ENCODE measurements around the gene ZBTB4.

Gene ZBTB4

DNA sequence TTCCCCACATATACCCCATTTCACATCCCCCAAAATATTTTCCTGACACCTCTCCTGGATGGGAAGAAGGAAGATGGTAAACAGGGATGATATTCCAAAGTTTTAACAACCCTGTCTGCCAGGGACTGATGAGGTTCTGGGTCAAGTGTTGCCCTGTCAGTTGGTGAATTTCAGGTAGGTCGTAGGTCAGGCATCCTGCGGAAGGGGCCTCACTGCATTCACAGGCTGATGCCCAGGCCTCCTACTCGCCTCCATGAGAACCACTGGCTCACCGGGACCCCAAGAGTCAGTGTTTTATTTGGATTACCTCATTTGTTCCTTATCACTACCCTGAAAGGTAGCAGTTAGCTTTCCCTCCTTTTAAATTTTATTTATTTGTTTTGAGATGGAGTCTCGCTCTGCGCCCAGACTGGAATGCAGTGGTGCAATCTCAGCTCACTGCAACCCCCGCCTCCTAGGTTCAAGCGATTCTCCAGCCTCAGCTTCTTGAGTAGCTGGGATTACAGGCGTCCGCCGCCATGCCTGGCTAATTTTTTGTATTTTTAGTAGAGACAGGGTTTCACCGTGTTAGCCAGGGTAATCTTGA lies 10.5 kb downstream of the ZBTB4 start:
- no peak overlapping the region for H2AFZ ChIP-seq (ENCODE audit: low read length)
- H3K9me2 ChIP-seq (ENCODE audit: low read depth, low read length): no peaks in the 10 kb centered on the region
- no peak overlapping the region for H3K4me2 ChIP-seq (ENCODE audit: low read length)
- H3K4me1 ChIP-seq (ENCODE audit: insufficient read depth, low read length, severe bottlenecking): peaks cover 20% of the 10 kb centered on the region
- H4K20me1 ChIP-seq (ENCODE audit: insufficient read depth, low read length): no peaks in the 10 kb centered on the region
- TF ChIP-seq, protein P1, sequence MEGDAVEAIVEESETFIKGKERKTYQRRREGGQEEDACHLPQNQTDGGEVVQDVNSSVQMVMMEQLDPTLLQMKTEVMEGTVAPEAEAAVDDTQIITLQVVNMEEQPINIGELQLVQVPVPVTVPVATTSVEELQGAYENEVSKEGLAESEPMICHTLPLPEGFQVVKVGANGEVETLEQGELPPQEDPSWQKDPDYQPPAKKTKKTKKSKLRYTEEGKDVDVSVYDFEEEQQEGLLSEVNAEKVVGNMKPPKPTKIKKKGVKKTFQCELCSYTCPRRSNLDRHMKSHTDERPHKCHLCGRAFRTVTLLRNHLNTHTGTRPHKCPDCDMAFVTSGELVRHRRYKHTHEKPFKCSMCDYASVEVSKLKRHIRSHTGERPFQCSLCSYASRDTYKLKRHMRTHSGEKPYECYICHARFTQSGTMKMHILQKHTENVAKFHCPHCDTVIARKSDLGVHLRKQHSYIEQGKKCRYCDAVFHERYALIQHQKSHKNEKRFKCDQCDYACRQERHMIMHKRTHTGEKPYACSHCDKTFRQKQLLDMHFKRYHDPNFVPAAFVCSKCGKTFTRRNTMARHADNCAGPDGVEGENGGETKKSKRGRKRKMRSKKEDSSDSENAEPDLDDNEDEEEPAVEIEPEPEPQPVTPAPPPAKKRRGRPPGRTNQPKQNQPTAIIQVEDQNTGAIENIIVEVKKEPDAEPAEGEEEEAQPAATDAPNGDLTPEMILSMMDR (IDR thresholded peaks at IDR 0.05; ENCODE audit: low read length): no peak
- TF ChIP-seq EZH2 (IDR thresholded peaks at IDR 0.05; ENCODE audit: borderline replicate concordance, low read length): no peak
- H3F3A ChIP-seq (ENCODE audit: insufficient read depth, low read length): no peaks in the 10 kb centered on the region
- H3K9ac ChIP-seq (ENCODE audit: low read length): no peak overlapping the region
- no peaks in the 10 kb centered on the region for H3K27me3 ChIP-seq (ENCODE audit: insufficient read depth, low read length)
- peak overlapping the region; percentile 36 for H3K27ac ChIP-seq (ENCODE audit: low read depth, low read length, poor library complexity, severe bottlenecking)
- H3K36me3 ChIP-seq (ENCODE audit: insufficient read depth, low read length): peaks cover 14% of the 10 kb centered on the region
- no peaks in the 10 kb centered on the region for H3K9me3 ChIP-seq (ENCODE audit: low read length)
- no peaks in the 10 kb centered on the region for H3K79me2 ChIP-seq (ENCODE audit: insufficient read depth, low read length)
- no peak overlapping the region for H3K4me3 ChIP-seq (ENCODE audit: low read depth, low read length, poor library complexity, severe bottlenecking)

DNA sequence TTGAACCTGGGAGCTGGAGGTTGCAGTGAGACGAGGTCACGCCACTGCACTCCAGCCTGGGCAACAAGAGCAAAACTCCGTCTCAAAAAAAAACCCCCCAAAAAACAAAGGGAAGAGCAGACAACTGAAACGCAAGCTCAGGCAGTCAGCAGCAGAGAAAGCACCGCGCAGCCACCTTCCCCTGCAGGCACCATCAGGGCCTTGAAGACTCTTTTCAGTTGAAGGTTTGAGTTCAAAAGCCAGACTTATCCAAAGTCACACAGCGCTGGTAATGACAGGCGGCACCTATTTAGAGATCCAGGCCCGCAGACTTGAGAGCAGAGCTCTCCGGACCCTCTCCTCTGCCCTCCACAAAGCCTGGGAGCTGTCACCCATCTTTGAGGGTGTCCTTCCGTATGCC lies 11.1 kb downstream of the ZBTB4 start:
- no peaks in the 10 kb centered on the region for H3K27me3 ChIP-seq (ENCODE audit: insufficient read depth, low read length)
- no peak overlapping the region for H3K4me2 ChIP-seq (ENCODE audit: low read length)
- no peaks in the 10 kb centered on the region for H4K20me1 ChIP-seq (ENCODE audit: insufficient read depth, low read length)
- no peaks in the 10 kb centered on the region for H3K9me3 ChIP-seq (ENCODE audit: low read length)
- no peaks in the 10 kb centered on the region for H3K9me2 ChIP-seq (ENCODE audit: low read depth, low read length)
- H2AFZ ChIP-seq (ENCODE audit: low read length): no peak overlapping the region
- no peak overlapping the region for H3K4me3 ChIP-seq (ENCODE audit: low read depth, low read length, poor library complexity, severe bottlenecking)
- no peaks in the 10 kb centered on the region for H3K79me2 ChIP-seq (ENCODE audit: insufficient read depth, low read length)
- H3K9ac ChIP-seq (ENCODE audit: low read length): no peak overlapping the region
- H3K4me1 ChIP-seq (ENCODE audit: insufficient read depth, low read length, severe bottlenecking): peaks cover 20% of the 10 kb centered on the region
- TF ChIP-seq, protein P1 (IDR thresholded peaks at IDR 0.05; ENCODE audit: low read length): no peak
- TF ChIP-seq EZH2 (IDR thresholded peaks at IDR 0.05; ENCODE audit: borderline replicate concordance, low read length): no peak
- peak overlapping the region; percentile 36 for H3K27ac ChIP-seq (ENCODE audit: low read depth, low read length, poor library complexity, severe bottlenecking)
- no peaks in the 10 kb centered on the region for H3F3A ChIP-seq (ENCODE audit: insufficient read depth, low read length)
- peaks cover 20% of the 10 kb centered on the region for H3K36me3 ChIP-seq (ENCODE audit: insufficient read depth, low read length)

DNA sequence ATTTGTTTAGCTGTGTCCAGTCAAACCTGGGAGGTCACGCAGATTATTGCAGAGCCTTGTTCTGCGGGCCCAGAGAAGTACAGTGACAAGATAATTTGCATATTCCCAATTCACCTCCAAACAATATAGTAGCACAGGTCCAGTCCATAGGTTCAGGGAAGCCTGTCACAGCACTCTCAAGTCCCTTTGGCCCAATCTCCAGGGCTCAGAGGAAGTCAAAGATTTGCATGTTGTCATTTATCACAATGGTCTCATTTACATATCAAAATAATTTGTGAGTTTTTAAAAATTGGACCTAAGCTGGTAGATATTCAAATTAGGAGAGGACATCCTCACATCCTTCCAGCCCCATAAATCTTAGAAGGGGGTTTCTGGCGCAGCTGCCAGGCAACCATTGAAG lies 11.9 kb downstream of the ZBTB4 start:
- Histone ChIP-seq H3K79me2 (ENCODE audit: insufficient read depth, low read length) (no peaks in the 10 kb centered on the region), H3K36me3 (ENCODE audit: insufficient read depth, low read length) (peaks cover 24% of the 10 kb centered on the region), H3F3A (ENCODE audit: insufficient read depth, low read length) (no peaks in the 10 kb centered on the region), H4K20me1 (ENCODE audit: insufficient read depth, low read length) (no peaks in the 10 kb centered on the region), H3K27ac (ENCODE audit: low read depth, low read length, poor library complexity, severe bottlenecking) (peak overlapping the region; percentile 80), H3K4me3 (ENCODE audit: low read depth, low read length, poor library complexity, severe bottlenecking) (no peak overlapping the region), H3K9ac (ENCODE audit: low read length) (no peak overlapping the region; the same call in 1 of the 2 replicates), H3K27me3 (ENCODE audit: insufficient read depth, low read length) (no peaks in the 10 kb centered on the region), H3K9me2 (ENCODE audit: low read depth, low read length) (no peaks in the 10 kb centered on the region), H2AFZ (ENCODE audit: low read length) (no peak overlapping the region), H3K4me1 (ENCODE audit: insufficient read depth, low read length, severe bottlenecking) (peaks cover 20% of the 10 kb centered on the region), H3K4me2 (ENCODE audit: low read length) (peak overlapping the region; percentile 12; the same call in 1 of the 2 replicates), H3K9me3 (ENCODE audit: low read length) (no peaks in the 10 kb centered on the region)
- no peak for TF ChIP-seq EZH2 (IDR thresholded peaks at IDR 0.05; ENCODE audit: borderline replicate concordance, low read length)
- TF ChIP-seq, protein P1 (IDR thresholded peaks at IDR 0.05; ENCODE audit: low read length): no peak
